GM12878 (cell line): ENCODE measurements around the gene VSIG10L.

Source experiments
- POLR2A ChIP-seq: IDR thresholded peaks from 2 replicates; pipeline ENCODE4 v1.6.1; 2011; ENCODE audit warnings: low read depth, mild to moderate bottlenecking, low read length
- RAD21 ChIP-seq: IDR thresholded peaks from 2 replicates; pipeline ENCODE4 v1.6.1; 2011; ENCODE audit warnings: mild to moderate bottlenecking, low read depth, low read length, moderate library complexity; ENCODE audit not compliant: insufficient read depth
- SRF ChIP-seq, 2 experiments: IDR thresholded peaks; 2 replicates each; pipeline ENCODE4 v1.6.1; 2011; ENCODE audit warnings: low read depth in 2 of 2, low read length in 2 of 2, mild to moderate bottlenecking in 1 of 2, moderate library complexity in 1 of 2
- TAF1 ChIP-seq: IDR thresholded peaks from 2 replicates; pipeline ENCODE4 v1.6.1; 2011; ENCODE audit warnings: mild to moderate bottlenecking, low read depth, low read length, borderline replicate concordance
- YY1 ChIP-seq: IDR thresholded peaks from 2 replicates; pipeline ENCODE4 v1.6.1; 2011; ENCODE audit warnings: low read depth, mild to moderate bottlenecking, low read length
- TF ChIP-seq, protein P1 (sequence below), 3 experiments: IDR thresholded peaks in 2 of 3; conservative IDR thresholded peaks in 1 of 3; 2 replicates each; pipeline ENCODE4 v1.5.1; 2011; ENCODE audit warnings: low read depth in 3 of 3, low read length in 3 of 3, mild to moderate bottlenecking in 3 of 3, control low read depth in 2 of 3, moderate library complexity in 2 of 3, inconsistent platforms in 1 of 3, mixed read lengths in 1 of 3; ENCODE audit not compliant: control insufficient read depth in 2 of 3, insufficient read depth in 1 of 3; ENCODE audit errors: extremely low read depth in 1 of 3
- TF ChIP-seq, protein P2 (sequence below): IDR thresholded peaks from 2 replicates; pipeline ENCODE4 v1.6.1; 2012; ENCODE audit warnings: low read depth, low read length, improper control_type of control experiment

DNA sequence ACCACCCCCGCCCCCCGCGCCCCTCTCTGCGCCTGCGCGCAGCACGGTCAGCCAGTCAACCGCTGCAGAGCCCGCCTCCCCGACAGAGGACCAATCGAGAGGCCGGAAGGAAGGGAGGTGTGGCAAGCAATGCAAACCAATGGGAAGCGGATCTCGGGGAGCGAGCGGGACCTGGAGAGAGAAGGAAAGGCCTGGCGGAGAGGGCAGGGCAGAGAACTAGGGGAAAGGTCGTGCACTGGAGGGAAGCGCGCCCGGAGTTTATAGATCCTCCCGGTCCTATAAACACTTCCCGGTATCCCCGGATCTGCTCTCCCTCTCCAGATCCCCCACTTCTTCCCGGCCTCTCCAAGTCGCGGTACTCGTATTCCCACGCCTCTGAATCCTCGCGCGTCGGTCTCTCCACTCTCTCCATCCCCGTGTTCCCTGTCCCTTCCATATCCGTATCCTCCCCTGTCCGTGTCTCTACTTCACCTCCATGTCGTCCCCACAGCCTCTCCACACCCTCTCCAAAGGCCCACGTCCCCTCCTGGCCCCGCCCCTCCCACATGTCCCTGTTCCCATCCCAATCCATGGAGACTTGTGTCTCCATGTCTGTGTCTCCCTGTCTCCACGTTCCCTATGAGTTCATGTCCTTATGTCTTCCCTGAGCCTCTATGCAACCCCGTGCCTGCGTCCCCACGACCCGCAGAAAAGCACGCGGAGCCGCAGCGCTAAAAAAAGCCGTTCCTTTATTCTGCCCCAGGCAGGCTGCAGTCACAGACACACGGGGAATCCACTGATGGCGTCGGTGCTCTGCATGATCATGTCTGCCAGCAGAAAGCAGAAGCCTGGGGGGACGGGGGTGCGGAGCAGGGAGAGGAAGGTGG is 24.7 kb upstream of the VSIG10L start:
- TF ChIP-seq TAF1 (0 out of 2 replicates have a peak, but pooled peaks have one; percentile 34), YY1 (no peak), POLR2A (peak; percentile 84), RAD21 (no peak), SRF (IDR thresholded peaks at IDR 0.05; ENCODE audit: low read depth in 2 of 2, low read length in 2 of 2) (no peak)
- TF ChIP-seq, protein P1, sequence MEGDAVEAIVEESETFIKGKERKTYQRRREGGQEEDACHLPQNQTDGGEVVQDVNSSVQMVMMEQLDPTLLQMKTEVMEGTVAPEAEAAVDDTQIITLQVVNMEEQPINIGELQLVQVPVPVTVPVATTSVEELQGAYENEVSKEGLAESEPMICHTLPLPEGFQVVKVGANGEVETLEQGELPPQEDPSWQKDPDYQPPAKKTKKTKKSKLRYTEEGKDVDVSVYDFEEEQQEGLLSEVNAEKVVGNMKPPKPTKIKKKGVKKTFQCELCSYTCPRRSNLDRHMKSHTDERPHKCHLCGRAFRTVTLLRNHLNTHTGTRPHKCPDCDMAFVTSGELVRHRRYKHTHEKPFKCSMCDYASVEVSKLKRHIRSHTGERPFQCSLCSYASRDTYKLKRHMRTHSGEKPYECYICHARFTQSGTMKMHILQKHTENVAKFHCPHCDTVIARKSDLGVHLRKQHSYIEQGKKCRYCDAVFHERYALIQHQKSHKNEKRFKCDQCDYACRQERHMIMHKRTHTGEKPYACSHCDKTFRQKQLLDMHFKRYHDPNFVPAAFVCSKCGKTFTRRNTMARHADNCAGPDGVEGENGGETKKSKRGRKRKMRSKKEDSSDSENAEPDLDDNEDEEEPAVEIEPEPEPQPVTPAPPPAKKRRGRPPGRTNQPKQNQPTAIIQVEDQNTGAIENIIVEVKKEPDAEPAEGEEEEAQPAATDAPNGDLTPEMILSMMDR (IDR thresholded peaks at IDR 0.05 in 2 of 3, conservative IDR thresholded peaks at IDR 0.05 in 1 of 3; ENCODE audit: control insufficient read depth in 2 of 3, extremely low read depth in 1 of 3, insufficient read depth in 1 of 3, low read depth in 3 of 3, low read length in 3 of 3): no peak
- TF ChIP-seq, protein P2, sequence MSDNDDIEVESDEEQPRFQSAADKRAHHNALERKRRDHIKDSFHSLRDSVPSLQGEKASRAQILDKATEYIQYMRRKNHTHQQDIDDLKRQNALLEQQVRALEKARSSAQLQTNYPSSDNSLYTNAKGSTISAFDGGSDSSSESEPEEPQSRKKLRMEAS: no peak
